HEK293 (cell line): ENCODE data around the gene STK39.

Experiments
- FEZF1 ChIP-seq: fragments of 450-650 bp; formaldehyde crosslinking; IDR thresholded peaks from 2 replicates; pipeline ENCODE4 v1.5.1; 2016; ENCODE audit warnings: missing biosample characterization, missing genetic modification characterization
- GFI1B ChIP-seq: fragments of 450-650 bp; formaldehyde crosslinking; IDR thresholded peaks from 2 replicates; pipeline ENCODE4 v1.5.1; 2016; ENCODE audit warnings: missing biosample characterization, missing genetic modification characterization
- HOXC10 ChIP-seq: sonication (generic); formaldehyde crosslinking; IDR thresholded peaks from 2 replicates; pipeline ENCODE4 v1.8.1; 2023; ENCODE audit warnings: mild to moderate bottlenecking, missing genetic modification reagents
- HOXD13 ChIP-seq: sonication (generic); formaldehyde crosslinking; IDR thresholded peaks from 2 replicates; pipeline ENCODE4 v1.8.0; 2022; ENCODE audit warnings: missing genetic modification reagents, borderline replicate concordance
- KLF17 ChIP-seq: fragments of 450-650 bp; formaldehyde crosslinking; IDR thresholded peaks from 2 replicates; pipeline ENCODE4 v1.5.1; 2016; ENCODE audit warnings: missing biosample characterization, missing genetic modification characterization
- MYNN ChIP-seq: fragments of 450-650 bp; formaldehyde crosslinking; IDR thresholded peaks from 2 replicates; pipeline ENCODE4 v1.5.1; 2016; ENCODE audit warnings: missing biosample characterization, missing genetic modification characterization, borderline replicate concordance
- SP2 ChIP-seq: fragments of 450-650 bp; formaldehyde crosslinking; IDR thresholded peaks from 2 replicates; pipeline ENCODE4 v1.5.1; 2016; ENCODE audit warnings: missing biosample characterization, missing genetic modification characterization
- TSHZ1 ChIP-seq: fragments of 450-650 bp; formaldehyde crosslinking; IDR thresholded peaks from 2 replicates; pipeline ENCODE4 v1.5.1; 2016; ENCODE audit warnings: missing biosample characterization, missing genetic modification characterization, borderline replicate concordance
- ZBTB26 ChIP-seq: fragments of 450-650 bp; formaldehyde crosslinking; optimal IDR thresholded peaks from 2 replicates; pipeline ENCODE3; 2016; ENCODE audit warnings: missing biosample characterization, mild to moderate bottlenecking, missing genetic modification characterization
- ZBTB44 ChIP-seq: fragments of 450-650 bp; IDR thresholded peaks from 2 replicates; pipeline ENCODE4 v1.5.1; 2018; ENCODE audit warnings: missing biosample characterization, mild to moderate bottlenecking, missing genetic modification characterization
- ZBTB6 ChIP-seq: fragments of 450-650 bp; formaldehyde crosslinking; IDR thresholded peaks from 2 replicates; pipeline ENCODE4 v1.5.1; 2017; ENCODE audit warnings: missing biosample characterization, missing genetic modification characterization
- ZIC2 ChIP-seq: fragments of 450-650 bp; formaldehyde crosslinking; IDR thresholded peaks from 2 replicates; pipeline ENCODE4 v1.5.1; 2016; ENCODE audit warnings: missing biosample characterization, missing genetic modification characterization
- ZNF169 ChIP-seq: fragments of 450-650 bp; formaldehyde crosslinking; IDR thresholded peaks from 2 replicates; pipeline ENCODE4 v1.5.1; 2016; ENCODE audit warnings: missing biosample characterization, missing genetic modification characterization
- ZNF211 ChIP-seq: fragments of 450-650 bp; formaldehyde crosslinking; IDR thresholded peaks from 2 replicates; pipeline ENCODE4 v1.5.1; 2016; ENCODE audit warnings: low read depth, missing biosample characterization, missing genetic modification characterization
- ZNF223 ChIP-seq: fragments of 450-650 bp; formaldehyde crosslinking; IDR thresholded peaks from 2 replicates; pipeline ENCODE4 v1.5.1; 2016; ENCODE audit warnings: missing biosample characterization, missing genetic modification characterization
- ZNF280C ChIP-seq: fragments of 450-650 bp; formaldehyde crosslinking; IDR thresholded peaks from 2 replicates; pipeline ENCODE4 v1.5.1; 2016; ENCODE audit warnings: missing biosample characterization, missing genetic modification characterization
- ZNF335 ChIP-seq: fragments of 450-650 bp; formaldehyde crosslinking; conservative IDR thresholded peaks from 2 replicates; pipeline ENCODE4 v1.5.1; 2016; ENCODE audit warnings: missing biosample characterization, missing genetic modification characterization
- ZNF544 ChIP-seq: fragments of 450-650 bp; formaldehyde crosslinking; IDR thresholded peaks from 2 replicates; pipeline ENCODE4 v1.5.0; 2017; ENCODE audit warnings: missing biosample characterization, missing genetic modification characterization
- ZNF548 ChIP-seq: fragments of 450-650 bp; formaldehyde crosslinking; IDR thresholded peaks from 2 replicates; pipeline ENCODE4 v1.5.1; 2016; ENCODE audit warnings: missing biosample characterization, missing genetic modification characterization
- ZNF561 ChIP-seq: fragments of 450-650 bp; IDR thresholded peaks from 2 replicates; pipeline ENCODE4 v1.5.1; 2018; ENCODE audit warnings: missing biosample characterization, missing genetic modification characterization, borderline replicate concordance
- ZNF596 ChIP-seq: fragments of 450-650 bp; IDR thresholded peaks from 2 replicates; pipeline ENCODE4 v1.5.0; 2018; ENCODE audit warnings: missing biosample characterization, mild to moderate bottlenecking, missing genetic modification characterization, moderate library complexity
- ZNF600 ChIP-seq: fragments of 450-650 bp; formaldehyde crosslinking; IDR thresholded peaks from 2 replicates; pipeline ENCODE4 v1.5.1; 2016; ENCODE audit warnings: missing biosample characterization, missing genetic modification characterization
- ZNF621 ChIP-seq: fragments of 450-650 bp; formaldehyde crosslinking; IDR thresholded peaks from 2 replicates; pipeline ENCODE4 v1.5.1; 2017; ENCODE audit warnings: missing biosample characterization, missing genetic modification characterization
- ZNF654 ChIP-seq: fragments of 450-650 bp; formaldehyde crosslinking; IDR thresholded peaks from 2 replicates; pipeline ENCODE4 v1.5.1; 2016; ENCODE audit warnings: low read depth, missing biosample characterization, missing genetic modification characterization
- ZNF664 ChIP-seq: fragments of 450-650 bp; formaldehyde crosslinking; IDR thresholded peaks from 2 replicates; pipeline ENCODE4 v1.5.1; 2016; ENCODE audit warnings: missing biosample characterization, missing genetic modification characterization
- ZNF670 ChIP-seq: fragments of 450-650 bp; formaldehyde crosslinking; IDR thresholded peaks from 2 replicates; pipeline ENCODE4 v1.5.1; 2016; ENCODE audit warnings: missing biosample characterization, missing genetic modification characterization, low read depth
- ZNF776 ChIP-seq: fragments of 450-650 bp; formaldehyde crosslinking; IDR thresholded peaks from 2 replicates; pipeline ENCODE4 v1.5.0; 2017; ENCODE audit warnings: missing biosample characterization, missing genetic modification characterization, borderline replicate concordance
- ZSCAN18 ChIP-seq: fragments of 450-650 bp; formaldehyde crosslinking; IDR thresholded peaks from 2 replicates; pipeline ENCODE4 v1.5.1; 2016; ENCODE audit warnings: missing biosample characterization, missing genetic modification characterization
- ZSCAN30 ChIP-seq: fragments of 450-650 bp; IDR thresholded peaks from 2 replicates; pipeline ENCODE4 v1.5.1; 2018; ENCODE audit warnings: missing biosample characterization, mild to moderate bottlenecking, missing genetic modification characterization, moderate library complexity

Gene STK39

GRCh38 chr2:168244318-168244717 is 3.1 kb downstream of the STK39 start (continued):
- TF ChIP-seq ZSCAN18 (tag by site-specific recombination), result no peak
- no peak for TF ChIP-seq ZNF223 (tag by site-specific recombination)
- no peak for TF ChIP-seq HOXC10 (CRISPR knock-in tag)
- TF ChIP-seq SP2, result no peak
- TF ChIP-seq ZBTB44 (tag by site-specific recombination), result no peak
- TF ChIP-seq ZSCAN30 (tag by site-specific recombination), result 0 out of 2 replicates have a peak, but pooled peaks have one; percentile 43
- TF ChIP-seq ZNF335 (tag by site-specific recombination), result peak; percentile 91
- peak; percentile 30; the same call in 1 of the 2 replicates for TF ChIP-seq TSHZ1 (tag by site-specific recombination)
- no peak for TF ChIP-seq KLF17
- no peak for TF ChIP-seq ZNF621 (tag by site-specific recombination)
- TF ChIP-seq ZNF561 (tag by site-specific recombination), result no peak
- TF ChIP-seq ZNF596 (tag by site-specific recombination), result no peak
- no peak for TF ChIP-seq ZNF664
- peak; percentile 76 for TF ChIP-seq FEZF1
- no peak for TF ChIP-seq GFI1B (tag by site-specific recombination)
- no peak for TF ChIP-seq ZNF548 (tag by site-specific recombination)
- peak; percentile 55 for TF ChIP-seq ZIC2 (tag by site-specific recombination)
- no peak for TF ChIP-seq HOXD13 (CRISPR knock-in tag)
- TF ChIP-seq ZNF544 (tag by site-specific recombination), result no peak
- TF ChIP-seq MYNN, result no peak
- no peak for TF ChIP-seq ZBTB6 (tag by site-specific recombination)
- TF ChIP-seq ZNF280C (tag by site-specific recombination), result no peak
- no peak for TF ChIP-seq ZNF776
- no peak for TF ChIP-seq ZNF169
- peak; percentile 78 for TF ChIP-seq ZNF600
- TF ChIP-seq ZBTB26 (tag by site-specific recombination), result no peak
- TF ChIP-seq ZNF211 (tag by site-specific recombination), result no peak
- TF ChIP-seq ZNF654 (tag by site-specific recombination), result no peak
- TF ChIP-seq ZNF670, result no peak
